ENCODE results near the gene ABCA1.

- TF ChIP-seq, protein P1, sequence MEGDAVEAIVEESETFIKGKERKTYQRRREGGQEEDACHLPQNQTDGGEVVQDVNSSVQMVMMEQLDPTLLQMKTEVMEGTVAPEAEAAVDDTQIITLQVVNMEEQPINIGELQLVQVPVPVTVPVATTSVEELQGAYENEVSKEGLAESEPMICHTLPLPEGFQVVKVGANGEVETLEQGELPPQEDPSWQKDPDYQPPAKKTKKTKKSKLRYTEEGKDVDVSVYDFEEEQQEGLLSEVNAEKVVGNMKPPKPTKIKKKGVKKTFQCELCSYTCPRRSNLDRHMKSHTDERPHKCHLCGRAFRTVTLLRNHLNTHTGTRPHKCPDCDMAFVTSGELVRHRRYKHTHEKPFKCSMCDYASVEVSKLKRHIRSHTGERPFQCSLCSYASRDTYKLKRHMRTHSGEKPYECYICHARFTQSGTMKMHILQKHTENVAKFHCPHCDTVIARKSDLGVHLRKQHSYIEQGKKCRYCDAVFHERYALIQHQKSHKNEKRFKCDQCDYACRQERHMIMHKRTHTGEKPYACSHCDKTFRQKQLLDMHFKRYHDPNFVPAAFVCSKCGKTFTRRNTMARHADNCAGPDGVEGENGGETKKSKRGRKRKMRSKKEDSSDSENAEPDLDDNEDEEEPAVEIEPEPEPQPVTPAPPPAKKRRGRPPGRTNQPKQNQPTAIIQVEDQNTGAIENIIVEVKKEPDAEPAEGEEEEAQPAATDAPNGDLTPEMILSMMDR (IDR thresholded peaks at IDR 0.05; ENCODE audit: low read depth, low read length): no peak
- TF ChIP-seq EZH2phosphoT487 (IDR thresholded peaks at IDR 0.05; ENCODE audit: low read depth): no peak
Measured at GRCh38 chr9:104911032-104911607, 16.8 kb downstream of the ABCA1 start.

Measured in OCI-LY3 (cell line).